Gastroesophageal sphincter (tissue), 4 donors: ENCODE results near the gene APBA1. TPM values are rescaled to one million over a fixed set of nuclear protein-coding genes. Genes with fewer than 3 reads are reported as not detected.

Source experiments
- ATAC-seq: fragments of 150-250 bp; one replicate; pipeline ENCODE4 v1.9.1; 2016; ENCODE audit warnings: mild to moderate bottlenecking, moderate library complexity
- H3K27ac ChIP-seq, 4 donors: fragments of 200-600 bp; sonication (generic) in 3 of 4; 1 replicate in 3 of 4; 2 replicates in 1 of 4; pipeline ENCODE4 v1.5.1; 2016 to 2019
- H3K27me3 ChIP-seq: fragments of 200-600 bp; sonication (generic); one replicate; pipeline ENCODE4 v1.5.1; 2019
- H3K36me3 ChIP-seq, 2 donors: fragments of 200-600 bp; sonication (generic); one replicate each; pipeline ENCODE4 v1.5.1; 2019; ENCODE audit warnings: control low read depth in 1 of 2
- H3K4me1 ChIP-seq, 3 donors: fragments of 200-600 bp; sonication (generic); 1 replicate in 2 of 3; 2 replicates in 1 of 3; pipeline ENCODE4 v1.5.1; 2016 to 2019; ENCODE audit warnings: control low read depth in 2 of 3
- H3K4me3 ChIP-seq, 2 donors: fragments of 200-600 bp; sonication (generic); one replicate each; pipeline ENCODE4 v1.5.1; 2019; ENCODE audit warnings: mild to moderate bottlenecking in 1 of 2, moderate library complexity in 1 of 2
- H3K9me3 ChIP-seq, 3 donors: fragments of 200-600 bp; sonication (generic); one replicate each; pipeline ENCODE4 v1.5.1; 2017 to 2019; ENCODE audit warnings: control low read depth in 2 of 3
- CTCF ChIP-seq, 4 experiments: fragments of 200-600 bp in 2 of 4; fragments of 450-650 bp in 2 of 4; sonication (generic) in 1 of 4; IDR thresholded peaks; one replicate each; pipeline ENCODE4 v1.5.1; 2017 to 2019; ENCODE audit warnings: antibody characterized with exemption in 4 of 4, mild to moderate bottlenecking in 2 of 4, moderate library complexity in 2 of 4
- EP300 ChIP-seq: sonication (generic); formaldehyde crosslinking; IDR thresholded peaks from one replicate; pipeline ENCODE4 v1.6.1; 2017; ENCODE audit warnings: antibody characterized with exemption, mild to moderate bottlenecking
- POLR2A ChIP-seq, 2 donors: fragments of 450-650 bp; IDR thresholded peaks; one replicate each; pipeline ENCODE4 v1.6.1; 2017; ENCODE audit warnings: antibody characterized with exemption in 2 of 2, mild to moderate bottlenecking in 2 of 2, moderate library complexity in 1 of 2
- POLR2AphosphoS5 ChIP-seq: sonication (generic); formaldehyde crosslinking; IDR thresholded peaks from one replicate; pipeline ENCODE4 v1.6.1; 2017; ENCODE audit warnings: antibody characterized with exemption
- WGBS, 2 donors: methylation state at CpG; one replicate each; pipeline ENCODE4 v1.1.5; 2018; ENCODE audit warnings: low coverage in 1 of 2; 5-methylcytosine and 5-hydroxymethylcytosine counted together
- total RNA-seq, 4 donors: library from RNA; depleted of rRNA; stranded (reverse); fragments of >200 nt; gene quantifications; one replicate each; pipeline ENCODE4 v1.1.0, GENCODE V29; 2016

APBA1 gene
- total RNA-seq, 4 donors from 2014 or later = 4.7 to 10.5 (median 5.8) TPM

- WGBS, 2 donors = 88 to 100% methylated on average over 2 to 4 of the region's 6 CpGs
- TF ChIP-seq POLR2AphosphoS5 = no peak
- TF ChIP-seq CTCF (IDR thresholded peaks at IDR 0.05) = no peak
- no peak for TF ChIP-seq EP300
- TF ChIP-seq POLR2A (IDR thresholded peaks at IDR 0.05) = no peak
- H3K27ac ChIP-seq = no peak overlapping the region
- no peak overlapping the region for H3K4me3 ChIP-seq
- no peaks in the 10 kb centered on the region for H3K4me1 ChIP-seq
- peaks cover 0 to 9% of the 10 kb centered on the region in 2 donors for H3K36me3 ChIP-seq
- no peaks in the 10 kb centered on the region for H3K27me3 ChIP-seq
- no peaks in the 10 kb centered on the region for H3K9me3 ChIP-seq
- ATAC-seq = no peak
Measured at GRCh38 chr9:69429281-69429680, 242.9 kb downstream of the APBA1 start.

- TF ChIP-seq POLR2A (IDR thresholded peaks at IDR 0.05) = no peak
- no peak for TF ChIP-seq POLR2AphosphoS5
- no peak for ATAC-seq
- WGBS, 2 donors = 79 to 85% methylated on average over 4 to 8 of the region's 15 CpGs
- no peaks in the 10 kb centered on the region for H3K4me1 ChIP-seq
- no peaks in the 10 kb centered on the region for H3K9me3 ChIP-seq
- H3K4me3 ChIP-seq = no peak overlapping the region
- H3K27ac ChIP-seq = no peak overlapping the region
- peaks cover 0 to 9% of the 10 kb centered on the region in 2 donors for H3K36me3 ChIP-seq
- no peaks in the 10 kb centered on the region for H3K27me3 ChIP-seq
Measured at GRCh38 chr9:69428017-69428785, 244.0 kb downstream of the APBA1 start.

GRCh38 chr9:69427286-69427685 lies 244.9 kb downstream of the APBA1 start:
- H3K9me3 ChIP-seq = no peaks in the 10 kb centered on the region
- H3K36me3 ChIP-seq = peaks cover 0 to 9% of the 10 kb centered on the region in 2 donors
- WGBS, 2 donors = 57 to 75% methylated on average over 2 to 3 of the region's 4 CpGs
- H3K27ac ChIP-seq = no peak overlapping the region
- H3K4me3 ChIP-seq = no peak overlapping the region
- H3K27me3 ChIP-seq = no peaks in the 10 kb centered on the region
- no peak for ATAC-seq
- no peak for TF ChIP-seq POLR2AphosphoS5
- no peak for TF ChIP-seq CTCF (IDR thresholded peaks at IDR 0.05)
- TF ChIP-seq POLR2A (IDR thresholded peaks at IDR 0.05) = no peak
- TF ChIP-seq EP300 = no peak
- H3K4me1 ChIP-seq = no peaks in the 10 kb centered on the region

- H3K36me3 ChIP-seq = no peaks in the 10 kb centered on the region
- TF ChIP-seq POLR2AphosphoS5 (no peak), POLR2A (IDR thresholded peaks at IDR 0.05) (no peak), CTCF (IDR thresholded peaks at IDR 0.05) (no peak)
- 92% methylated on average over 12 of the region's 17 CpGs; no CpG with 5 or more reads in 1 of the 2 donors for WGBS, 2 donors
- no peaks in the 10 kb centered on the region for H3K9me3 ChIP-seq
- H3K4me1 ChIP-seq = no peaks in the 10 kb centered on the region
- no peak overlapping the region for H3K4me3 ChIP-seq
- no peak for ATAC-seq
- H3K27ac ChIP-seq = no peak overlapping the region
- H3K27me3 ChIP-seq = no peaks in the 10 kb centered on the region
Measured at GRCh38 chr9:69425136-69425801, 246.9 kb downstream of the APBA1 start.

GRCh38 chr9:69421908-69422801 lies 250.0 kb downstream of the APBA1 start:
- Histone ChIP-seq H3K36me3 (no peaks in the 10 kb centered on the region), H3K27me3 (no peaks in the 10 kb centered on the region), H3K4me1 (no peaks in the 10 kb centered on the region), H3K9me3 (no peaks in the 10 kb centered on the region), H3K27ac (no peak overlapping the region), H3K4me3 (no peak overlapping the region)
- WGBS, 2 donors = 18 to 67% methylated on average over 4 to 8 of the region's 16 CpGs
- TF ChIP-seq POLR2AphosphoS5 (no peak), CTCF (IDR thresholded peaks at IDR 0.05) (peak; percentile 71 to 87 (median 82))
- peak; percentile 55 for ATAC-seq
